K562 (cell line): ENCODE results near the gene ZFYVE26. TPM values are rescaled to one million over a fixed set of nuclear protein-coding genes. Genes with fewer than 3 reads are reported as not detected.

Experiments used
- SIN3B ChIP-seq: fragments of 450-650 bp; IDR thresholded peaks from 2 replicates; pipeline ENCODE4 v1.6.1; 2017; ENCODE audit warnings: low read depth, mild to moderate bottlenecking, moderate library complexity
- polyA plus RNA-seq, 8 experiments: library from polyadenylated mRNA; depleted of rRNA in 4 of 8; stranded (reverse) in 5 of 8; unstranded in 3 of 8; fragments of >200 nt; fragmentation: Nextera tagmentation in 2 of 8; fragmentation: Illumina TruSeq in 1 of 8; extraction: Ambion mirVana in 2 of 8; extraction: Trizol in 1 of 8; gene quantifications; 2 replicates each; pipeline versions ENCODE4 v1.2.1 to v1.2.3, GENCODE V29; 2011 to 2014; ENCODE audit warnings: inconsistent platforms in 1 of 8, missing spikeins in 1 of 8
- total RNA-seq, 7 experiments: library from RNA; depleted of rRNA in 6 of 7; stranded (reverse); fragments of >200 nt in 6 of 7; fragmentation: Illumina TruSeq in 2 of 7; extraction: Trizol in 2 of 7; gene quantifications; 2 replicates each; pipeline versions ENCODE4 v1.2.1 to v1.2.3, GENCODE V29; 2011 to 2021; ENCODE audit warnings: low replicate concordance in 1 of 7
- TF ChIP-seq, protein P1 (sequence below): sonication (generic); formaldehyde crosslinking; IDR thresholded peaks from 2 replicates; pipeline ENCODE4 v1.8.0; 2022; ENCODE audit warnings: missing genetic modification reagents, mild to moderate bottlenecking, borderline replicate concordance
- TF ChIP-seq, protein P2 (sequence below): fragments of 200-800 bp; sonication (Bioruptor generic); IDR thresholded peaks from 2 replicates; pipeline ENCODE4 v1.6.1; 2017; ENCODE audit warnings: missing genetic modification characterization, missing compliant biosample characterization
- TF ChIP-seq, protein P3 (sequence below): fragments of 450-650 bp; IDR thresholded peaks from 2 replicates; pipeline ENCODE4 v1.6.1; 2016; ENCODE audit warnings: mild to moderate bottlenecking

ZFYVE26 gene
- total and polyA plus RNA-seq, 9 of the 15 experiments (the other 6 are each of a cell fraction or from before 2014, with no cell fraction given) = 0.32 to 9.1 (median 5.9) TPM

DNA sequence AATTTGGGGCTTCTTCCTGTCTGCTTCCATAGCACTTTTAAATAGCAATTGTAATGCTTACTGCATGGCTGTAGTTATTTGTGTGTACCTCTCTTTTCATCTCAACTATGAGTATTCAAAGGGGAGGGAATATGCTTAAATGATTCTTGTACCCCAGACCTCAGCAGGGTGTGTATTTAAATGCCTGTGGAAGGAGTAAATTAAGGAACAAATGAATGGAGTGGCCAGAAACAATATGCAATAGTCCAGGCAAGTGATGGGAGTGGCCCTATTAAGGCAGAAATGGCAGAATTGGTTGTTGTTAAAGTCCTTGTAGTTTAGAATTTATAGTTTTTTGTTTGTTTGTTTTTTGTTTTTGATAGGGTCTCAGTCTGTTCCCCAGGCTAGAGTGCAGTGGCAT is 4.7 kb upstream of the ZFYVE26 start (continued):
- TF ChIP-seq, protein P1, sequence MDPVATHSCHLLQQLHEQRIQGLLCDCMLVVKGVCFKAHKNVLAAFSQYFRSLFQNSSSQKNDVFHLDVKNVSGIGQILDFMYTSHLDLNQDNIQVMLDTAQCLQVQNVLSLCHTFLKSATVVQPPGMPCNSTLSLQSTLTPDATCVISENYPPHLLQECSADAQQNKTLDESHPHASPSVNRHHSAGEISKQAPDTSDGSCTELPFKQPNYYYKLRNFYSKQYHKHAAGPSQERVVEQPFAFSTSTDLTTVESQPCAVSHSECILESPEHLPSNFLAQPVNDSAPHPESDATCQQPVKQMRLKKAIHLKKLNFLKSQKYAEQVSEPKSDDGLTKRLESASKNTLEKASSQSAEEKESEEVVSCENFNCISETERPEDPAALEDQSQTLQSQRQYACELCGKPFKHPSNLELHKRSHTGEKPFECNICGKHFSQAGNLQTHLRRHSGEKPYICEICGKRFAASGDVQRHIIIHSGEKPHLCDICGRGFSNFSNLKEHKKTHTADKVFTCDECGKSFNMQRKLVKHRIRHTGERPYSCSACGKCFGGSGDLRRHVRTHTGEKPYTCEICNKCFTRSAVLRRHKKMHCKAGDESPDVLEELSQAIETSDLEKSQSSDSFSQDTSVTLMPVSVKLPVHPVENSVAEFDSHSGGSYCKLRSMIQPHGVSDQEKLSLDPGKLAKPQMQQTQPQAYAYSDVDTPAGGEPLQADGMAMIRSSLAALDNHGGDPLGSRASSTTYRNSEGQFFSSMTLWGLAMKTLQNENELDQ (CRISPR knock-in tag) = no peak
- TF ChIP-seq, protein P2, sequence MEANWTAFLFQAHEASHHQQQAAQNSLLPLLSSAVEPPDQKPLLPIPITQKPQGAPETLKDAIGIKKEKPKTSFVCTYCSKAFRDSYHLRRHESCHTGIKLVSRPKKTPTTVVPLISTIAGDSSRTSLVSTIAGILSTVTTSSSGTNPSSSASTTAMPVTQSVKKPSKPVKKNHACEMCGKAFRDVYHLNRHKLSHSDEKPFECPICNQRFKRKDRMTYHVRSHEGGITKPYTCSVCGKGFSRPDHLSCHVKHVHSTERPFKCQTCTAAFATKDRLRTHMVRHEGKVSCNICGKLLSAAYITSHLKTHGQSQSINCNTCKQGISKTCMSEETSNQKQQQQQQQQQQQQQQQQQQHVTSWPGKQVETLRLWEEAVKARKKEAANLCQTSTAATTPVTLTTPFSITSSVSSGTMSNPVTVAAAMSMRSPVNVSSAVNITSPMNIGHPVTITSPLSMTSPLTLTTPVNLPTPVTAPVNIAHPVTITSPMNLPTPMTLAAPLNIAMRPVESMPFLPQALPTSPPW (CRISPR knock-in tag) = no peak
- TF ChIP-seq, protein P3, sequence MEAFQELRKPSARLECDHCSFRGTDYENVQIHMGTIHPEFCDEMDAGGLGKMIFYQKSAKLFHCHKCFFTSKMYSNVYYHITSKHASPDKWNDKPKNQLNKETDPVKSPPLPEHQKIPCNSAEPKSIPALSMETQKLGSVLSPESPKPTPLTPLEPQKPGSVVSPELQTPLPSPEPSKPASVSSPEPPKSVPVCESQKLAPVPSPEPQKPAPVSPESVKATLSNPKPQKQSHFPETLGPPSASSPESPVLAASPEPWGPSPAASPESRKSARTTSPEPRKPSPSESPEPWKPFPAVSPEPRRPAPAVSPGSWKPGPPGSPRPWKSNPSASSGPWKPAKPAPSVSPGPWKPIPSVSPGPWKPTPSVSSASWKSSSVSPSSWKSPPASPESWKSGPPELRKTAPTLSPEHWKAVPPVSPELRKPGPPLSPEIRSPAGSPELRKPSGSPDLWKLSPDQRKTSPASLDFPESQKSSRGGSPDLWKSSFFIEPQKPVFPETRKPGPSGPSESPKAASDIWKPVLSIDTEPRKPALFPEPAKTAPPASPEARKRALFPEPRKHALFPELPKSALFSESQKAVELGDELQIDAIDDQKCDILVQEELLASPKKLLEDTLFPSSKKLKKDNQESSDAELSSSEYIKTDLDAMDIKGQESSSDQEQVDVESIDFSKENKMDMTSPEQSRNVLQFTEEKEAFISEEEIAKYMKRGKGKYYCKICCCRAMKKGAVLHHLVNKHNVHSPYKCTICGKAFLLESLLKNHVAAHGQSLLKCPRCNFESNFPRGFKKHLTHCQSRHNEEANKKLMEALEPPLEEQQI = no peak
- no peak for TF ChIP-seq SIN3B
